ENCODE data around the gene NEU1.
A peak's percentile ranks its signal among the peaks of the same experiment; 100 is the strongest.

The NEU1 gene

GRCh38 chr6:31900917-31901414, 38.3 kb upstream of the NEU1 start:
- peak in 1 of 2 experiments; percentile 53 for DNase-seq (ENCODE audit: low read depth in 1 of 2, low spot score in 1 of 2)
- in situ Hi-C loops (cut with HindIII; ENCODE audit: low pct_unique_long_range_greater_than_20kb, low sequenced_read_pairs) = no loop called here
- TF ChIP-seq JUND (IDR thresholded peaks at IDR 0.05; ENCODE audit: low read depth) = no peak

- in situ Hi-C loops (cut with HindIII; ENCODE audit: low pct_unique_long_range_greater_than_20kb, low sequenced_read_pairs) = no loop called here
- TF ChIP-seq JUND (IDR thresholded peaks at IDR 0.05; ENCODE audit: low read depth) = no peak
- no peak for DNase-seq (ENCODE audit: low read depth in 1 of 2, low spot score in 1 of 2)
These were observed 37.5 kb upstream of the NEU1 start for GRCh38 chr6:31899882-31900722.

- in situ Hi-C loops (cut with HindIII; ENCODE audit: low pct_unique_long_range_greater_than_20kb, low sequenced_read_pairs) = no loop called here
- no peak for TF ChIP-seq JUND (IDR thresholded peaks at IDR 0.05; ENCODE audit: low read depth)
- DNase-seq (ENCODE audit: low read depth in 1 of 2, low spot score in 1 of 2) = no peak
These were observed 36.6 kb upstream of the NEU1 start for GRCh38 chr6:31899215-31899614.

GRCh38 chr6:31898383-31899011, 35.9 kb upstream of the NEU1 start:
- DNase-seq (ENCODE audit: low read depth in 1 of 2, low spot score in 1 of 2) = peak; percentile 59 to 68
- no peak for TF ChIP-seq JUND (IDR thresholded peaks at IDR 0.05; ENCODE audit: low read depth)
- in situ Hi-C loops (cut with HindIII; ENCODE audit: low pct_unique_long_range_greater_than_20kb, low sequenced_read_pairs) = no loop called here

GRCh38 chr6:31897612-31898382, 35.2 kb upstream of the NEU1 start, which contains the start of gene EHMT2:
TSS of gene EHMT2 (minus strand) at chr6:31897698. CDS start at chr6:31897677, 21 bp downstream.
- DNase-seq (ENCODE audit: low read depth in 1 of 2, low spot score in 1 of 2) = peak; percentile 71 to 90
- TF ChIP-seq JUND (IDR thresholded peaks at IDR 0.05; ENCODE audit: low read depth) = no peak
- in situ Hi-C loops (cut with HindIII; ENCODE audit: low pct_unique_long_range_greater_than_20kb, low sequenced_read_pairs) = no loop called here

- in situ Hi-C loops (cut with HindIII; ENCODE audit: low pct_unique_long_range_greater_than_20kb, low sequenced_read_pairs) = no loop called here
- no peak for DNase-seq (ENCODE audit: low read depth in 1 of 2, low spot score in 1 of 2)
- TF ChIP-seq JUND (IDR thresholded peaks at IDR 0.05; ENCODE audit: low read depth) = no peak
These were observed 34.4 kb upstream of the NEU1 start for GRCh38 chr6:31896856-31897611.

- in situ Hi-C loops (cut with HindIII; ENCODE audit: low pct_unique_long_range_greater_than_20kb, low sequenced_read_pairs) = no loop called here
- no peak for TF ChIP-seq JUND (IDR thresholded peaks at IDR 0.05; ENCODE audit: low read depth)
These were observed 33.9 kb upstream of the NEU1 start for GRCh38 chr6:31896493-31896855.

GRCh38 chr6:31892821-31893220, 30.2 kb upstream of the NEU1 start:
- in situ Hi-C loops (cut with HindIII; ENCODE audit: low pct_unique_long_range_greater_than_20kb, low sequenced_read_pairs) = no loop called here
- DNase-seq (ENCODE audit: low read depth in 1 of 2, low spot score in 1 of 2) = no peak
- no peak for TF ChIP-seq JUND (IDR thresholded peaks at IDR 0.05; ENCODE audit: low read depth)

More at GRCh38 chr6:31896493-31896855, 33.9 kb upstream of the NEU1 start:
- DNase-seq (ENCODE audit: low read depth in 1 of 2, low spot score in 1 of 2) = no peak

GRCh38 chr6:31889331-31889972, 26.8 kb upstream of the NEU1 start:
- no peak for TF ChIP-seq JUND (IDR thresholded peaks at IDR 0.05; ENCODE audit: low read depth)
- in situ Hi-C loops (cut with HindIII; ENCODE audit: low pct_unique_long_range_greater_than_20kb, low sequenced_read_pairs) = no loop called here
- no peak for DNase-seq (ENCODE audit: low read depth in 1 of 2, low spot score in 1 of 2)

- no peak for DNase-seq (ENCODE audit: low read depth in 1 of 2, low spot score in 1 of 2)
- in situ Hi-C loops (cut with HindIII; ENCODE audit: low pct_unique_long_range_greater_than_20kb, low sequenced_read_pairs) = no loop called here
- TF ChIP-seq JUND (IDR thresholded peaks at IDR 0.05; ENCODE audit: low read depth) = no peak
These were observed 25.9 kb upstream of the NEU1 start for GRCh38 chr6:31888276-31889258.

Data from T47D (cell line).